Stimulated activated CD4-positive, alpha-beta T cell treated with anti-CD3 and anti-CD28 coated beads, Interleukin-4, amount 100 ng/mL, for 24 hours (primary cell): Measurements from ENCODE around the gene GPN2.
A peak's percentile ranks its signal among the peaks of the same experiment; 100 is the strongest.
"Not testable (repeated sequence)": the region's sequence is repeated elsewhere in the genome, so short reads cannot be mapped to it uniquely, and the experiment has no call there.

Experiments used
- DNase-seq: peaks from one replicate; pipeline ENCODE4 v3.0.0-alpha.2; 2020

Gene GPN2

GRCh38 chr1:26900001-26900814 lies 10.1 kb upstream of the GPN2 start, which contains the start of gene GPATCH3:
TSS of gene GPATCH3 (minus strand) at chr1:26900467. CDS start at chr1:26900442, 25 bp downstream.
- DNase-seq, result peak; percentile 91

- DNase-seq, result no peak
Measured at GRCh38 chr1:26897351-26897750, 7.3 kb upstream of the GPN2 start.

- DNase-seq, result no peak
Measured at GRCh38 chr1:26894263-26894662, 4.2 kb upstream of the GPN2 start.

- DNase-seq, result no peak
Measured at GRCh38 chr1:26890467-26890796, 349 bp upstream of the GPN2 start.

- DNase-seq, result no peak
Measured at GRCh38 chr1:26888231-26888630, 1.9 kb downstream of the GPN2 start.

GRCh38 chr1:26887125-26887524 lies 3.0 kb downstream of the GPN2 start:
- DNase-seq, result no peak

- no peak for DNase-seq
Measured at GRCh38 chr1:26882696-26883463, 7.2 kb downstream of the GPN2 start.

- DNase-seq, result not testable (repeated sequence)
Measured at GRCh38 chr1:26881611-26882010, 8.5 kb downstream of the GPN2 start.

GRCh38 chr1:26879793-26880192 lies 10.3 kb downstream of the GPN2 start:
- DNase-seq, result no peak

- no peak for DNase-seq
Measured at GRCh38 chr1:26877326-26877725, 12.8 kb downstream of the GPN2 start.

GRCh38 chr1:26874896-26875295 lies 15.2 kb downstream of the GPN2 start:
- DNase-seq, result no peak

- not testable (repeated sequence) for DNase-seq
Measured at GRCh38 chr1:26873097-26873496, 17.0 kb downstream of the GPN2 start.

- DNase-seq, result peak; percentile 94
Measured at GRCh38 chr1:26864610-26865480, 25.2 kb downstream of the GPN2 start.

- no peak for DNase-seq
Measured at GRCh38 chr1:26863685-26864077, 26.4 kb downstream of the GPN2 start.

- DNase-seq, result peak; percentile 42
Measured at GRCh38 chr1:26862781-26863684, 27.1 kb downstream of the GPN2 start, which contains the start of gene SFN. TSS of gene SFN (plus strand) at chr1:26863149. CDS start at chr1:26863213, 64 bp downstream.

GRCh38 chr1:26861889-26862378 lies 28.1 kb downstream of the GPN2 start:
- DNase-seq, result no peak

- DNase-seq, result no peak
Measured at GRCh38 chr1:26861286-26861701, 28.8 kb downstream of the GPN2 start.

- DNase-seq, result no peak
Measured at GRCh38 chr1:26858891-26859640, 31.0 kb downstream of the GPN2 start.

- no peak for DNase-seq
Measured at GRCh38 chr1:26858160-26858559, 31.9 kb downstream of the GPN2 start.

GRCh38 chr1:26857473-26858060 lies 32.5 kb downstream of the GPN2 start:
- DNase-seq, result no peak
